Neural crest cell (in vitro differentiated cells): ENCODE measurements around the gene MPDZ. TPM values are rescaled to one million over a fixed set of nuclear protein-coding genes. Genes with fewer than 3 reads are reported as not detected.
A peak's percentile ranks its signal among the peaks of the same experiment; 100 is the strongest.

Source experiments
- DNase-seq: peaks from one replicate; pipeline ENCODE4 v3.0.0; 2021; ENCODE audit warnings: low read depth, mixed read lengths, low spot score
- H3K27ac Mint-ChIP-seq: one replicate; pipeline ENCODE4 v1.8.0; 2021; ENCODE audit warnings: mild to moderate bottlenecking, mixed read lengths; ENCODE audit not compliant: unreplicated experiment
- H3K27me3 Mint-ChIP-seq: 2 replicates; pipeline ENCODE4 v1.8.0; 2021; ENCODE audit warnings: low read depth, mild to moderate bottlenecking, mixed read lengths
- H3K36me3 Mint-ChIP-seq: 2 replicates; pipeline ENCODE4 v1.8.0; 2021; ENCODE audit warnings: low read depth, mild to moderate bottlenecking, mixed read lengths
- H3K4me1 Mint-ChIP-seq: 2 replicates; pipeline ENCODE4 v1.8.0; 2021; ENCODE audit warnings: mixed read lengths
- H3K4me3 Mint-ChIP-seq: one replicate; pipeline ENCODE4 v1.8.0; 2021; ENCODE audit warnings: mild to moderate bottlenecking, mixed read lengths
- H3K9me3 Mint-ChIP-seq: 2 replicates; pipeline ENCODE4 v1.8.0; 2021; ENCODE audit warnings: mixed read lengths
- total RNA-seq: library from RNA; stranded (reverse); gene quantifications from 2 replicates; pipeline ENCODE4 v1.2.1, GENCODE V29; 2021
- TF ChIP-seq, protein P1 (sequence below): fragments of 200-600 bp; sonication (generic); conservative IDR thresholded peaks from 2 replicates; pipeline ENCODE4 v1.5.0; 2021; ENCODE audit warnings: antibody characterized with exemption, mild to moderate bottlenecking

MPDZ gene
- total RNA-seq, 1 donor from 2014 or later = 69.4 TPM

DNA sequence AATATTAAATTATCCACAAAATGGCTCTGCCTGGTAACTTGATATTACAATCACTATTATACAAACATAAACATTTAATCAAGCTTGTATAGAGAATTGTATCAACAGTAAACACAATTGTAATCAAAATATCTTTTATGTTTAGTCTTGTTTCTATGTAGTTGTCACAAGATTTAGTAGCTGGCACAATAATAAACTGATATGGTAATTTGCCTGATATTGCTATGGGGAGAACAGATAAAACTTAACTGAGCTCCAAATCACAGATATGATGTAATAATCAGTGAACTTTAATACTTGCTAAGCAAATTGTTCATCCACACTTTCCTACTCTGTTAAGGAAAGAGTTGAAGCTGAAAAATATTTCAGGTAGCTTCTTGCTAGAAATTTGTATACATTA lies 189.8 kb downstream of the MPDZ start:
- Mint-ChIP-seq H3K36me3 (no peaks in the 10 kb centered on the region), H3K27ac (no peak overlapping the region), H3K27me3 (no peaks in the 10 kb centered on the region)

DNA sequence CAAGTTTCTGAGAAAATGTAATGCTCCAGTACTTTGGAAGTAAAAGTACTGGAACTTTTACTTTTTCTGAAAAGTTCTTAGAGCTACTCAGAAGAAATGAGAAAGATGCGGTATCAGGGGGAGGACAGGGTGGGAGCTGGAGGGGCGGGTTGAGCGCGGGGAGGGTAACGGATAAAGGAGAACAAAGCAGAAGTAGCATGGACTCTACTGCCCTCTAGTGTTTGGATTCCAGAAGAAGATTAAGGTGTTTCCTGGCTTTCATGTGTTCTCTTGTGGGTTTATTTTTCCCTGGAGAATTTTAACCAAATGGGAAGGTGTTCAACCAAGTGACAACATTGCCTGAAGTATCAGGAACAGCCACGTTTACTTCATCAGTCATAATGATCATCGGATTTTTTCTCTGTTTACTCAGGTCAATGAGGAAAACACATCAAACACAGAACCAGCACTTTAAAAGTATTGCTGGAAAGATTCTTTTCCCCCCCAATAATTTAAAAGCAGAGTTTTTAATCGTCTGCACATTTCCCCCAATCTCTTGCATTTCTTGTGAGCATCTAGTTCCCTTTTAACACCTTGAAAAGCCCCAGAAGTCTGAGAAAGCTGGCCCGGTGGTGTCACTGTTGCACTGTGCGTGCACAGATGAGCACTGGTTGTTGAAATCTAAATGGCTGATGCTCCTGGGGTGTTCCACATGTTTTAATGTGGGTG lies 190.6 kb downstream of the MPDZ start:
- TF ChIP-seq, protein P1, sequence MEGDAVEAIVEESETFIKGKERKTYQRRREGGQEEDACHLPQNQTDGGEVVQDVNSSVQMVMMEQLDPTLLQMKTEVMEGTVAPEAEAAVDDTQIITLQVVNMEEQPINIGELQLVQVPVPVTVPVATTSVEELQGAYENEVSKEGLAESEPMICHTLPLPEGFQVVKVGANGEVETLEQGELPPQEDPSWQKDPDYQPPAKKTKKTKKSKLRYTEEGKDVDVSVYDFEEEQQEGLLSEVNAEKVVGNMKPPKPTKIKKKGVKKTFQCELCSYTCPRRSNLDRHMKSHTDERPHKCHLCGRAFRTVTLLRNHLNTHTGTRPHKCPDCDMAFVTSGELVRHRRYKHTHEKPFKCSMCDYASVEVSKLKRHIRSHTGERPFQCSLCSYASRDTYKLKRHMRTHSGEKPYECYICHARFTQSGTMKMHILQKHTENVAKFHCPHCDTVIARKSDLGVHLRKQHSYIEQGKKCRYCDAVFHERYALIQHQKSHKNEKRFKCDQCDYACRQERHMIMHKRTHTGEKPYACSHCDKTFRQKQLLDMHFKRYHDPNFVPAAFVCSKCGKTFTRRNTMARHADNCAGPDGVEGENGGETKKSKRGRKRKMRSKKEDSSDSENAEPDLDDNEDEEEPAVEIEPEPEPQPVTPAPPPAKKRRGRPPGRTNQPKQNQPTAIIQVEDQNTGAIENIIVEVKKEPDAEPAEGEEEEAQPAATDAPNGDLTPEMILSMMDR = peak; percentile 92
- DNase-seq = peak; percentile 19
- Mint-ChIP-seq H3K4me3 (no peak overlapping the region), H3K4me1 (peaks cover 8% of the 10 kb centered on the region), H3K36me3 (no peaks in the 10 kb centered on the region), H3K27ac (no peak overlapping the region), H3K27me3 (no peaks in the 10 kb centered on the region), H3K9me3 (no peaks in the 10 kb centered on the region)

More for the DNA sequence above, 189.8 kb downstream of the MPDZ start:
- H3K9me3 Mint-ChIP-seq = no peaks in the 10 kb centered on the region
- H3K4me1 Mint-ChIP-seq = peaks cover 8% of the 10 kb centered on the region
- TF ChIP-seq, protein P1 = no peak
- H3K4me3 Mint-ChIP-seq = no peak overlapping the region
- DNase-seq = no peak

DNA sequence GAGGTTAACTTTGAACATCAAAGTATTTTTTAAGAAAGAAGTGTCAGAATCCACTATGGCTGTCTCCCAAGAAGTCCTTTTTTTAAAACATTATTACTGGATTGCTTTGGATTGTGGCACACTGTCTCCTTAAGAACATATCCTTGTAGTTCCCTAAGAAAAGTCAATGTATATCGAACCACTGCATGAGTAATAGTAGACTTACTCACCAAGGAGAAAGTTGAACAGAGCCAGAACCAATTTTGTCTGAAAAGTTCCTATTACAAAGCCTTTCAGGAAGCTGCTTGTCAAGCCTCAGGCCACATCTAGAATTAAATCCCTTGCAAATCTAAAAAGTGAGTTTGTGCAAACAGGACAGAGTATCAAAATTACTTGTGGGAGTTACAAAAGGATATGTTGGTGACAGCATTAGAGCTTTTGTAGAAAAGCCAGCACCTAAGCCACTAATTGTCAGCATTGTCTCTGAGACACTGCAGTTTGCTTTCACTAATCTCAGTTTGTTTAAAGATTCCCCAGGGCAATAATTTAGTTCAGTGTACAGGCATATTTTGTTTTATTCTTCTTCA lies 195.4 kb downstream of the MPDZ start:
- Mint-ChIP-seq H3K27me3 (no peaks in the 10 kb centered on the region), H3K36me3 (no peaks in the 10 kb centered on the region), H3K4me3 (no peak overlapping the region), H3K9me3 (peaks cover 3% of the 10 kb centered on the region), H3K27ac (no peak overlapping the region), H3K4me1 (peaks cover 5% of the 10 kb centered on the region)
- TF ChIP-seq, protein P1 = no peak
- DNase-seq = no peak

DNA sequence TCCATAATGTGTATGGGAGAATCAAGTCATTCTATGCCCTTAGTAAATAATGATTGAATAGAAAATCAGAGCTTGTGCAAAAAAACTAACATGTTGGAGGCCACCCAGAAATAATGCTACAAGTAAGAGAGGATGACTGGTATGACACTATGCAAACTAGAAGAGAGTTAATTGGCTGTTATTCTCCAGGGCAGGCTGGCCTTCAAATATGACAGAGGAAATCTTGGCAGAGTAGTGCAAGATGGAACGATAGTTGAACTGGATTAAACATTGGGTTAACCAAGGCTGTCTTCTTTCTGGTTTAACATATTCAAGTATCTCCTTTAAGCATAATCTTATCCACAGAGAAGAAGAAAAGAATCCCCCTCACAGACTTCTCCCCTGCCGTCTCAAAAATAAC lies 196.1 kb downstream of the MPDZ start:
- H3K9me3 Mint-ChIP-seq = peaks cover 3% of the 10 kb centered on the region
- H3K4me3 Mint-ChIP-seq = no peak overlapping the region
- H3K36me3 Mint-ChIP-seq = no peaks in the 10 kb centered on the region
- no peak for DNase-seq
- no peak overlapping the region for H3K27ac Mint-ChIP-seq
- TF ChIP-seq, protein P1 = no peak
- H3K27me3 Mint-ChIP-seq = no peaks in the 10 kb centered on the region
- no peaks in the 10 kb centered on the region for H3K4me1 Mint-ChIP-seq

DNA sequence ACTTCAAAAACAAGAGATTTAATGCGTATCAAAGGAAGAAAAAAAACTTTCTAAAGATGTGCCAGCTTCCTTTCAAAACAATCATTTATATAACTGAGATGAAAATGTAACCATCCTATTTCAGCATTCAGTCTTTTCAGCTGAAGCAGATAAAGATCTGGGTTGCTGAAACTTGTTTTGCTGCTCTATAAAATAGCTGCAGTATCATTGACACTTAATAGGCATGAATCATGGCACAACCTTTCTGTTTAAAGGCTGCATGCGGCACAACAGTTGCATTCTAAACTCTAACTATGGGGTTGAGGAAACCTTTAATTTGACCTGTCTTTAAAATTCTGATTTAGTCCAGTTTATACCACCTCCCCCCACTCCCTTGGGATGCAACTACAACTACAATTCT lies 196.7 kb downstream of the MPDZ start:
- Mint-ChIP-seq H3K27ac (no peak overlapping the region), H3K36me3 (no peaks in the 10 kb centered on the region), H3K9me3 (peaks cover 3% of the 10 kb centered on the region), H3K4me1 (no peaks in the 10 kb centered on the region), H3K27me3 (no peaks in the 10 kb centered on the region), H3K4me3 (no peak overlapping the region)
- DNase-seq = no peak
- TF ChIP-seq, protein P1 = no peak
